K562 (cell line): ENCODE data around the gene TRMT112. TPM values are rescaled to one million over a fixed set of nuclear protein-coding genes. Genes with fewer than 3 reads are reported as not detected.

ENCODE experiments used
- CHD7 ChIP-seq: fragments of 200-600 bp; sonication (generic); IDR thresholded peaks from one replicate; pipeline ENCODE4 v1.6.1; 2012; ENCODE audit warnings: mild to moderate bottlenecking, low read depth, low read length, inconsistent platforms
- CREB1 ChIP-seq, 2 experiments: sonication (generic) in 1 of 2; formaldehyde crosslinking in 1 of 2; IDR thresholded peaks; 2 replicates each; pipeline versions ENCODE4 v1.6.1 to v1.8.0; 2012 to 2022; ENCODE audit warnings: inconsistent platforms in 1 of 2, mild to moderate bottlenecking in 1 of 2, missing genetic modification reagents in 1 of 2, moderate library complexity in 1 of 2
- E2F3 ChIP-seq: fragments of 250-450 bp; sonication (Bioruptor Pico); IDR thresholded peaks from 2 replicates; pipeline ENCODE4 v1.4.0; 2020; ENCODE audit warnings: mild to moderate bottlenecking
- MEIS2 ChIP-seq: fragments of 450-650 bp; IDR thresholded peaks from 2 replicates; pipeline ENCODE4 v1.6.1; 2014; ENCODE audit warnings: mild to moderate bottlenecking; ENCODE audit not compliant: partially characterized antibody
- PPARD ChIP-seq: fragments of 250-450 bp; sonication (Bioruptor Pico); IDR thresholded peaks from 2 replicates; pipeline ENCODE4 v1.8.0; 2022; ENCODE audit warnings: inconsistent platforms, mild to moderate bottlenecking, moderate library complexity
- PURB ChIP-seq: sonication (generic); formaldehyde crosslinking; IDR thresholded peaks from 2 replicates; pipeline ENCODE4 v1.9.0; 2021; ENCODE audit warnings: low read depth, mild to moderate bottlenecking, missing genetic modification reagents
- U2AF1 ChIP-seq: fragments of 200-400 bp; formaldehyde crosslinking; optimal IDR thresholded peaks from 2 replicates; pipeline ENCODE3; 2017; ENCODE audit warnings: mild to moderate bottlenecking, low read depth, low read length, moderate library complexity
- ZBED1 ChIP-seq: IDR thresholded peaks from 2 replicates; pipeline ENCODE4 v1.6.1; 2014
- ZNF609 ChIP-seq: sonication (generic); formaldehyde crosslinking; IDR thresholded peaks from 2 replicates; pipeline ENCODE4 v1.8.1; 2023; ENCODE audit warnings: missing genetic modification reagents, mild to moderate bottlenecking, borderline replicate concordance
- ZNF695 ChIP-seq: fragments of 450-650 bp; formaldehyde crosslinking; IDR thresholded peaks from 2 replicates; pipeline ENCODE4 v1.4.0; 2020; ENCODE audit warnings: mild to moderate bottlenecking, moderate library complexity
- polyA plus RNA-seq, 8 experiments: library from polyadenylated mRNA; depleted of rRNA in 4 of 8; stranded (reverse) in 5 of 8; unstranded in 3 of 8; fragments of >200 nt; fragmentation: Nextera tagmentation in 2 of 8; fragmentation: Illumina TruSeq in 1 of 8; extraction: Ambion mirVana in 2 of 8; extraction: Trizol in 1 of 8; gene quantifications; 2 replicates each; pipeline versions ENCODE4 v1.2.1 to v1.2.3, GENCODE V29; 2011 to 2014; ENCODE audit warnings: inconsistent platforms in 1 of 8, missing spikeins in 1 of 8
- total RNA-seq, 7 experiments: library from RNA; depleted of rRNA in 6 of 7; stranded (reverse); fragments of >200 nt in 6 of 7; fragmentation: Illumina TruSeq in 2 of 7; extraction: Trizol in 2 of 7; gene quantifications; 2 replicates each; pipeline versions ENCODE4 v1.2.1 to v1.2.3, GENCODE V29; 2011 to 2021; ENCODE audit warnings: low replicate concordance in 1 of 7

TRMT112 gene
- total and polyA plus RNA-seq, 9 of the 15 experiments (the other 6 are each of a cell fraction or from before 2014, with no cell fraction given) = 162 to 444 (median 300) TPM

GRCh38 chr11:64341851-64342791 lies 24.8 kb upstream of the TRMT112 start (continued):
- no peak for TF ChIP-seq MEIS2
- TF ChIP-seq CREB1 (IDR thresholded peaks at IDR 0.05) = no peak; the same call in 1 of the 2 replicates
- 0 out of 2 replicates have a peak, but pooled peaks have one; percentile 30 for TF ChIP-seq CREB1 (CRISPR knock-in tag; IDR thresholded peaks at IDR 0.05)
- TF ChIP-seq PPARD = no peak
- TF ChIP-seq ZNF695 = no peak
- no peak for TF ChIP-seq U2AF1
- TF ChIP-seq ZBED1 = 0 out of 2 replicates have a peak, but pooled peaks have one; percentile 48
- no peak for TF ChIP-seq CHD7
- TF ChIP-seq PURB (CRISPR knock-in tag) = no peak
- TF ChIP-seq E2F3 (CRISPR knock-in tag) = no peak
- no peak for TF ChIP-seq ZNF609
